ENCODE results near the gene ERBB3. TPM values are rescaled to one million over a fixed set of nuclear protein-coding genes. Genes with fewer than 3 reads are reported as not detected.

Gene ERBB3
- total RNA-seq, 2 donors from 2014 or later = 45.7 to 51.8 TPM

GRCh38 chr12:56086096-56086495, 6.1 kb downstream of the ERBB3 start:
- no peak overlapping the region for H3K4me3 Mint-ChIP-seq
- peak overlapping the region; percentile 58 for H3K27ac Mint-ChIP-seq
- 95% methylated on average over 3 of the region's 3 CpGs; no CpG with 5 or more reads in 1 of the 2 experiments for WGBS, 2 experiments (ENCODE audit: insufficient coverage in 1 of 2, insufficient read length in 1 of 2)

GRCh38 chr12:56086608-56087007, 6.6 kb downstream of the ERBB3 start:
- Mint-ChIP-seq H3K36me3 (ENCODE audit: low read depth) (peaks cover 60% of the 10 kb centered on the region), H3K9me3 (no peaks in the 10 kb centered on the region), H3K4me3 (no peak overlapping the region), H3K27me3 (ENCODE audit: insufficient read depth) (no peaks in the 10 kb centered on the region), H3K4me1 (peaks cover 5% of the 10 kb centered on the region), H3K27ac (peak overlapping the region; percentile 58)
- Histone ChIP-seq H3K9ac (ENCODE audit: extremely low read depth, low read length, poor library complexity, severe bottlenecking) (no peak overlapping the region), H3K4me3 (ENCODE audit: low read length) (no peak overlapping the region), H3K27ac (ENCODE audit: low read depth, low read length) (no peak overlapping the region), H3K36me3 (ENCODE audit: control insufficient read depth, insufficient read depth, low read length) (peaks cover 22% of the 10 kb centered on the region), H3K9me3 (ENCODE audit: control insufficient read depth, low read length) (no peaks in the 10 kb centered on the region), H3K27me3 (ENCODE audit: control insufficient read depth, insufficient read depth, low read length, poor library complexity, severe bottlenecking) (no peaks in the 10 kb centered on the region), H3K4me1 (ENCODE audit: control insufficient read depth, insufficient read depth, low read length) (no peaks in the 10 kb centered on the region)
- TF ChIP-seq CTCF (conservative IDR thresholded peaks at IDR 0.05) = no peak
- 62 to 79% methylated on average over 3 to 6 of the region's 6 CpGs for WGBS, 2 experiments (ENCODE audit: insufficient coverage in 1 of 2, insufficient read length in 1 of 2)
- no peak for DNase-seq

More at GRCh38 chr12:56086096-56086495, 6.1 kb downstream of the ERBB3 start:
- Histone ChIP-seq H3K27ac (ENCODE audit: low read depth, low read length) (no peak overlapping the region), H3K9me3 (ENCODE audit: control insufficient read depth, low read length) (no peaks in the 10 kb centered on the region), H3K4me3 (ENCODE audit: low read length) (no peak overlapping the region), H3K27me3 (ENCODE audit: control insufficient read depth, insufficient read depth, low read length, poor library complexity, severe bottlenecking) (no peaks in the 10 kb centered on the region), H3K4me1 (ENCODE audit: control insufficient read depth, insufficient read depth, low read length) (no peaks in the 10 kb centered on the region), H3K9ac (ENCODE audit: extremely low read depth, low read length, poor library complexity, severe bottlenecking) (no peak overlapping the region), H3K36me3 (ENCODE audit: control insufficient read depth, insufficient read depth, low read length) (peaks cover 22% of the 10 kb centered on the region)
- H3K4me1 Mint-ChIP-seq = peaks cover 9% of the 10 kb centered on the region
- no peaks in the 10 kb centered on the region for H3K9me3 Mint-ChIP-seq
- DNase-seq = no peak
- no peaks in the 10 kb centered on the region for H3K27me3 Mint-ChIP-seq (ENCODE audit: insufficient read depth)
- peaks cover 56% of the 10 kb centered on the region for H3K36me3 Mint-ChIP-seq (ENCODE audit: low read depth)
- no peak for TF ChIP-seq CTCF (conservative IDR thresholded peaks at IDR 0.05)

GRCh38 chr12:56087220-56087619, 7.3 kb downstream of the ERBB3 start:
- Mint-ChIP-seq H3K9me3 (no peaks in the 10 kb centered on the region), H3K36me3 (ENCODE audit: low read depth) (peaks cover 63% of the 10 kb centered on the region), H3K27me3 (ENCODE audit: insufficient read depth) (no peaks in the 10 kb centered on the region), H3K4me3 (no peak overlapping the region), H3K4me1 (no peaks in the 10 kb centered on the region), H3K27ac (no peak overlapping the region)
- no peak for TF ChIP-seq CTCF (conservative IDR thresholded peaks at IDR 0.05)
- no peak for DNase-seq
- H3K4me3 ChIP-seq (ENCODE audit: low read length) = no peak overlapping the region
- H3K4me1 ChIP-seq (ENCODE audit: control insufficient read depth, insufficient read depth, low read length) = no peaks in the 10 kb centered on the region
- no peaks in the 10 kb centered on the region for H3K27me3 ChIP-seq (ENCODE audit: control insufficient read depth, insufficient read depth, low read length, poor library complexity, severe bottlenecking)
- 92 to 96% methylated on average over 4 to 6 of the region's 6 CpGs for WGBS, 2 experiments (ENCODE audit: insufficient coverage in 1 of 2, insufficient read length in 1 of 2)
- H3K9ac ChIP-seq (ENCODE audit: extremely low read depth, low read length, poor library complexity, severe bottlenecking) = no peak overlapping the region
- no peaks in the 10 kb centered on the region for H3K9me3 ChIP-seq (ENCODE audit: control insufficient read depth, low read length)
- no peak overlapping the region for H3K27ac ChIP-seq (ENCODE audit: low read depth, low read length)
- H3K36me3 ChIP-seq (ENCODE audit: control insufficient read depth, insufficient read depth, low read length) = peaks cover 22% of the 10 kb centered on the region
